Cardiac fibroblast (primary cell): ENCODE measurements around the gene GAA.

Experiments
- DNase-seq, 2 donors: peaks; one replicate each; pipeline versions ENCODE4 v3.0.0 to v3.0.0-alpha.2; 2010; ENCODE audit warnings: low read depth in 2 of 2
- H3K4me3 ChIP-seq, 2 donors: replicated peaks in 1 of 2; 1 replicate in 1 of 2; 2 replicates in 1 of 2; pipeline ENCODE4 v1.5.1; 2011; ENCODE audit warnings: low read depth in 2 of 2, low read length in 2 of 2, mild to moderate bottlenecking in 2 of 2, moderate library complexity in 1 of 2
- TF ChIP-seq, protein P1 (sequence below): IDR thresholded peaks from one replicate; pipeline ENCODE4 v1.5.1; 2011; ENCODE audit warnings: low read depth, mild to moderate bottlenecking, low read length, inconsistent platforms

Gene GAA

DNA sequence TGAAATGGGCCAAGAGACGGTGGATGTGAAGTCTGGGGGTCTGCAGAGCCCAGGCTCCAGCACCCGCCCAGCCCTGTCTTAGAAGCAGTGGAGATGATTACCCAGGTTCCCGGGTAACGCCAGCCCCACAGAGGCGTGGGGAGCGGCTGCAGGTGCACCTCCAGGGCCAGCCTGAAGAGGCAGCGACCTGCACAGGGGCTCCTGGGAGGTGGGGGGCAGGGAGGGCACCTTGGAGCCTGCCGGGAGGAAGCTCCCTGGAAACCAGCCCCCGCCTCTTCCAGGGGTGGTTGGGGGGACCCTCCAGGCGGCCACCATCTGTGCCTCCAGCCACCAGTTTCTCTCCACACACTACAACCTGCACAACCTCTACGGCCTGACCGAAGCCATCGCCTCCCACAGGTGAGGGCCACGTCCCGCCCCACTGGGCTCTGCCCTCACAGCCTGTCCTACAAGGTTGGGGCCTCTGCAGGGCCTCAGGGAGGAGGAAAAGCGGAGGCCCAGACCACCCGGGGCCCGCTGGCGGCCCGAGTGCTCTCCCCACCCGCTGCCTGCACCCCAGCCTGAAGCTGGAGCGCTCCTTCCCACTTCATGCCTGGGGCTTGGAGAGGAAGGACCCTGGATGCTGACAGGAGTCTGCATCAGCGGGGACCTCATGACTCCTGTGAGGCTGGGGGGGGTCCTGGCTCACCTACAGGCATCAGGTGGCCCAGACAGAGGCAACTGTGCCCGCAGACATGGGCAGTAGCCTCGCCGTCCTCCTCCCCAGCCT, 10.5 kb downstream of the GAA start:
- TF ChIP-seq, protein P1, sequence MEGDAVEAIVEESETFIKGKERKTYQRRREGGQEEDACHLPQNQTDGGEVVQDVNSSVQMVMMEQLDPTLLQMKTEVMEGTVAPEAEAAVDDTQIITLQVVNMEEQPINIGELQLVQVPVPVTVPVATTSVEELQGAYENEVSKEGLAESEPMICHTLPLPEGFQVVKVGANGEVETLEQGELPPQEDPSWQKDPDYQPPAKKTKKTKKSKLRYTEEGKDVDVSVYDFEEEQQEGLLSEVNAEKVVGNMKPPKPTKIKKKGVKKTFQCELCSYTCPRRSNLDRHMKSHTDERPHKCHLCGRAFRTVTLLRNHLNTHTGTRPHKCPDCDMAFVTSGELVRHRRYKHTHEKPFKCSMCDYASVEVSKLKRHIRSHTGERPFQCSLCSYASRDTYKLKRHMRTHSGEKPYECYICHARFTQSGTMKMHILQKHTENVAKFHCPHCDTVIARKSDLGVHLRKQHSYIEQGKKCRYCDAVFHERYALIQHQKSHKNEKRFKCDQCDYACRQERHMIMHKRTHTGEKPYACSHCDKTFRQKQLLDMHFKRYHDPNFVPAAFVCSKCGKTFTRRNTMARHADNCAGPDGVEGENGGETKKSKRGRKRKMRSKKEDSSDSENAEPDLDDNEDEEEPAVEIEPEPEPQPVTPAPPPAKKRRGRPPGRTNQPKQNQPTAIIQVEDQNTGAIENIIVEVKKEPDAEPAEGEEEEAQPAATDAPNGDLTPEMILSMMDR: no peak
- DNase-seq: no peak

GRCh38 chr17:80112471-80113032, 11.2 kb downstream of the GAA start:
- no peak overlapping the region for H3K4me3 ChIP-seq
- DNase-seq: no peak
- TF ChIP-seq, protein P1: no peak

More for the DNA sequence above, 10.5 kb downstream of the GAA start:
- no peak overlapping the region for H3K4me3 ChIP-seq

DNA sequence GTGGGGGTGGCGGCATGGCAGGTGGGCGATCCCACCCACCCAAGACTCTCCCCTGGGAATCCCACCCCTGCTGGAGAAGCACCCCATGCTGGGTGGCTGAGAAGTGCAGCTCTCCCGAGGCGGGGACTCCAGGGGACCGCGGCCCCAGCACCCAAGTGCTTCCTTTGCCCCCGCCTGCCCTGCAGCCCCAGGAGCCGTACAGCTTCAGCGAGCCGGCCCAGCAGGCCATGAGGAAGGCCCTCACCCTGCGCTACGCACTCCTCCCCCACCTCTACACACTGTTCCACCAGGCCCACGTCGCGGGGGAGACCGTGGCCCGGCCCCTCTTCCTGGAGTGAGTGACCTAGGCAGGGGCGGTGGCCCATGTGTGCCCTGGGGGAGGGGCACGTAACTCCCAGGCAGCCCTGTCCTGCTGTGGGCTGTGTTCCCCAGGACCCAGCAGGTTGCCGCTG, 11.7 kb downstream of the GAA start:
- H3K4me3 ChIP-seq: no peak overlapping the region
- DNase-seq: no peak
- TF ChIP-seq, protein P1: no peak

GRCh38 chr17:80114758-80115157, 13.4 kb downstream of the GAA start:
- H3K4me3 ChIP-seq: no peak overlapping the region
- DNase-seq: no peak
- TF ChIP-seq, protein P1: no peak

- TF ChIP-seq, protein P1: no peak
- DNase-seq: no peak
- H3K4me3 ChIP-seq: no peak overlapping the region
These were observed 13.8 kb downstream of the GAA start for GRCh38 chr17:80115159-80115558.

DNA sequence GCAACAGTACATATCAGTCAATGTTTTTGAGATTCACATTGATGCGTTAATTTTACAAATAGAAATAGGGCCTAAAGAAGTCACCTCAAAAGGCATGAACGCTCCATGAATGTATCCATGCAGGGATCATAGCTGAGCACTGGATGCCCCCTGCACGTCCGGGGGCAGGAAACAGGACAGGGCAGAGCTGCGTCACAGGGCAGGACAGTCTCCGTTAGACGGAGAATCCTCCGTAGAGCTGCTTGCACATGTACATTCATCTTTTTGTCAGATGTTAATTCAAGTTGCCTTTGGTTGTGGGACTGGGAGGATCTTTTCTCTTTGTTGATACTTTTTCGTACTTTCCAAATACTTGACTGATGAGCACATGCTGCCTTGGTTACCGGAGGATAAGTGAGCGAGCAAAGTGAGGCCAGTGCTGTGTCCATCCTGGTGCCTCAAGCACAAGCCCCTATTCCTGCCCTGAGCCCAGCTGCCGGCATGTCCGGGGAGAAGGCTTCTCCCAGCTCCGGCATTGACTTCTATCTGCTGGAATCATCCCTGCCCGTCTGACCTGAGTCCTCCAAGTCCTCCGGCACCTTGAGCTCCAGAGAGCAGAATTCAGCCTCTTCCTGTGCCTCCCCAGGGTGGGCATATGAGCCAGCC, 15.0 kb downstream of the GAA start:
- TF ChIP-seq, protein P1: no peak
- H3K4me3 ChIP-seq: no peak overlapping the region
- no peak for DNase-seq
